HCT116 (cell line): ENCODE data around the gene TMEM182. TPM values are rescaled to one million over a fixed set of nuclear protein-coding genes. Genes with fewer than 3 reads are reported as not detected.

Source experiments
- ATAC-seq: fragments of 200-7000 bp; cut with Tn5 transposase; 2 replicates; pipeline ENCODE4 v1.9.1; 2020; ENCODE audit warnings: mild to moderate bottlenecking, moderate library complexity
- BruUV-seq: library from RNA; stranded (reverse); fragments of 400-500 nt; replicated peaks from 2 replicates; lab custom pipeline; 2021; lab: Mats Ljungman, UMichigan
- CTCF ChIA-PET: fragments of 300-600 bp; sonication (Branson Sonifier 250); formaldehyde crosslinking; loops from one replicate; lab custom pipeline; 2021; ENCODE audit warnings: antibody characterized with exemption; lab: Charles Lee
- POLR2A ChIA-PET: fragments of 300-600, 350-600 bp; sonication (Branson Sonifier 250); formaldehyde crosslinking; loops from one replicate; lab custom pipeline; 2021; ENCODE audit warnings: antibody characterized with exemption; lab: Charles Lee
- RAD21 ChIA-PET, 2 experiments: fragments of 300-600 bp; sonication (Branson Sonifier 250); formaldehyde crosslinking; loops; one replicate each; lab custom pipeline; 2023; ENCODE audit warnings: low total read pairs in 2 of 2; ENCODE audit not compliant: uncharacterized antibody in 2 of 2, unreplicated experiment in 2 of 2, low non-redundant PET in 1 of 2; lab: Charles Lee
- DNase-seq: peaks from one replicate; pipeline ENCODE4 v3.0.0-alpha.2; 2010; ENCODE audit warnings: low read depth, low spot score
- H2AFZ ChIP-seq: fragments of 200-600 bp; shearing (Covaris generic), sonication (generic); 2 replicates; pipeline ENCODE4 v1.6.1; 2017; ENCODE audit warnings: low read depth, mixed run types, mixed read lengths, antibody characterized with exemption, low read length; ENCODE audit not compliant: poor library complexity, severe bottlenecking
- H3K27ac ChIP-seq: 2 replicates; pipeline ENCODE4 v1.5.1; 2012; ENCODE audit warnings: low read depth, low read length
- H3K27me3 ChIP-seq: fragments of 200-600 bp; sonication (generic); 2 replicates; pipeline ENCODE4 v1.6.1; 2016; ENCODE audit warnings: mixed run types, low read length, mixed read lengths; ENCODE audit not compliant: insufficient read depth
- H3K36me3 ChIP-seq, 2 experiments: fragments of 200-500 bp in 1 of 2; fragments of 200-600 bp in 1 of 2; sonication (Bioruptor generic) in 1 of 2; sonication (generic) in 1 of 2; 2 replicates each; pipeline versions ENCODE4 v1.5.1 to v1.6.1; 2014 to 2016; ENCODE audit warnings: low read length in 2 of 2, inconsistent platforms in 1 of 2, mixed read lengths in 1 of 2, mixed run types in 1 of 2; ENCODE audit not compliant: insufficient read depth in 2 of 2, control insufficient read depth in 1 of 2
- H3K4me1 ChIP-seq, 2 experiments: fragments of 200-600 bp in 1 of 2; sonication (generic) in 1 of 2; 2 replicates each; pipeline versions ENCODE4 v1.5.1 to v1.6.1; 2012 to 2017; ENCODE audit warnings: low read length in 2 of 2, inconsistent platforms in 1 of 2, mild to moderate bottlenecking in 1 of 2, mixed read lengths in 1 of 2, mixed run types in 1 of 2, moderate library complexity in 1 of 2; ENCODE audit not compliant: insufficient read depth in 2 of 2, control insufficient read depth in 1 of 2
- H3K4me2 ChIP-seq: fragments of 200-600 bp; sonication (generic); 2 replicates; pipeline ENCODE4 v1.6.1; 2017; ENCODE audit warnings: mixed run types, low read length, mixed read lengths
- H3K4me3 ChIP-seq, 2 experiments: fragments of 200-600 bp in 1 of 2; sonication (generic) in 1 of 2; replicated peaks in 1 of 2; 2 replicates each; pipeline ENCODE4 v1.5.1; 2011 to 2016; ENCODE audit warnings: low read length in 2 of 2, control low read depth in 1 of 2, low read depth in 1 of 2, mild to moderate bottlenecking in 1 of 2, mixed read lengths in 1 of 2, mixed run types in 1 of 2
- H3K79me2 ChIP-seq: fragments of 200-600 bp; sonication (generic); 2 replicates; pipeline ENCODE4 v1.6.1; 2017; ENCODE audit warnings: mild to moderate bottlenecking, mixed run types, low read length, moderate library complexity, mixed read lengths; ENCODE audit not compliant: insufficient read depth
- H3K9ac ChIP-seq: fragments of 200-600 bp; sonication (generic); 2 replicates; pipeline ENCODE4 v1.6.1; 2016; ENCODE audit warnings: low read length, mixed read lengths
- H3K9me2 ChIP-seq: fragments of 200-600 bp; sonication (generic), shearing (Covaris generic); 2 replicates; pipeline ENCODE4 v1.6.1; 2017; ENCODE audit warnings: mixed run types, mild to moderate bottlenecking, moderate library complexity; ENCODE audit not compliant: insufficient read depth
- H3K9me3 ChIP-seq, 2 experiments: fragments of 200-500 bp in 1 of 2; fragments of 200-600 bp in 1 of 2; sonication (Bioruptor generic) in 1 of 2; sonication (generic) in 1 of 2; 2 replicates each; pipeline ENCODE4 v1.6.1; 2014 to 2017; ENCODE audit warnings: low read length in 2 of 2, mixed read lengths in 2 of 2, inconsistent platforms in 1 of 2, low read depth in 1 of 2, mild to moderate bottlenecking in 1 of 2, mixed run types in 1 of 2, moderate library complexity in 1 of 2; ENCODE audit not compliant: control insufficient read depth in 1 of 2, insufficient read depth in 1 of 2
- H4K20me1 ChIP-seq: fragments of 200-600 bp; sonication (generic), shearing (Covaris generic); 2 replicates; pipeline ENCODE4 v1.6.1; 2017; ENCODE audit warnings: mixed run types, mild to moderate bottlenecking, moderate library complexity; ENCODE audit not compliant: insufficient read depth
- CBX3 ChIP-seq: IDR thresholded peaks from 2 replicates; pipeline ENCODE4 v1.6.1; 2012; ENCODE audit warnings: low read depth
- CTCF ChIP-seq, 3 experiments: fragments of 200-600 bp in 1 of 3; sonication (generic) in 1 of 3; IDR thresholded peaks in 2 of 3; conservative IDR thresholded peaks in 1 of 3; 2 replicates each; pipeline ENCODE4 v1.5.1; 2012 to 2017; ENCODE audit warnings: low read depth in 2 of 3, low read length in 2 of 3, antibody characterized with exemption in 1 of 3, borderline replicate concordance in 1 of 3, control low read depth in 1 of 3, mild to moderate bottlenecking in 1 of 3, mixed read lengths in 1 of 3, mixed run types in 1 of 3, moderate library complexity in 1 of 3; ENCODE audit not compliant: insufficient read depth in 1 of 3
- EGR1 ChIP-seq: IDR thresholded peaks from 2 replicates; pipeline ENCODE4 v1.6.1; 2012; ENCODE audit warnings: low read depth
- ELF1 ChIP-seq: IDR thresholded peaks from 2 replicates; pipeline ENCODE4 v1.6.1; 2012; ENCODE audit warnings: low read depth, borderline replicate concordance
- POLR2A ChIP-seq: IDR thresholded peaks from 2 replicates; pipeline ENCODE4 v1.7.0; 2011; ENCODE audit warnings: borderline replicate concordance; ENCODE audit not compliant: insufficient read depth, insufficient read length; ENCODE audit errors: extremely low read depth
- RAD21 ChIP-seq: IDR thresholded peaks from 2 replicates; pipeline ENCODE4 v1.6.1; 2012; ENCODE audit warnings: low read depth, mild to moderate bottlenecking
- SIN3A ChIP-seq: IDR thresholded peaks from 2 replicates; pipeline ENCODE4 v1.6.1; 2012; ENCODE audit warnings: low read depth
- ZFX ChIP-seq: fragments of 450-650 bp; IDR thresholded peaks from 2 replicates; pipeline ENCODE4 v1.6.1; 2017
- ZNF274 ChIP-seq: fragments of 200-500 bp; sonication (Bioruptor generic); IDR thresholded peaks from 2 replicates; pipeline ENCODE4 v1.6.1; 2014; ENCODE audit warnings: mild to moderate bottlenecking, low read depth, low read length, inconsistent platforms
- intact Hi-C: fragments of 100-400 bp; cut with micrococcal nuclease; formaldehyde crosslinking; loops from 2 replicates; pipeline ENCODE4 v1.10.0; 2022
- total RNA-seq: library from RNA; stranded (reverse); gene quantifications from one replicate; pipeline ENCODE4 v1.2.1, GENCODE V29; 2021; ENCODE audit not compliant: unreplicated experiment

The TMEM182 gene
- total RNA-seq, 1 experiment from 2014 or later, result 8.4 TPM

- no peak overlapping the region for H3K27ac ChIP-seq
- no peaks in the 10 kb centered on the region for H3K9me3 ChIP-seq
- H4K20me1 ChIP-seq, result no peaks in the 10 kb centered on the region
- H3K4me2 ChIP-seq, result no peak overlapping the region
- intact Hi-C loops, result no loop called here
- TF ChIP-seq RAD21 (no peak), EGR1 (no peak), SIN3A (no peak), ELF1 (no peak), CTCF (IDR thresholded peaks at IDR 0.05 in 2 of 3, conservative IDR thresholded peaks at IDR 0.05 in 1 of 3; ENCODE audit: borderline replicate concordance in 1 of 3, insufficient read depth in 1 of 3, low read depth in 2 of 3, low read length in 2 of 3) (no peak)
- no peaks in the 10 kb centered on the region for H3K79me2 ChIP-seq
- ATAC-seq (no peak), DNase-seq (no peak)
- H3K4me1 ChIP-seq, result no peaks in the 10 kb centered on the region
- ChIA-PET CTCF (no interaction called here), RAD21 (no interaction called here), POLR2A (no interaction called here)
- no peaks in the 10 kb centered on the region for H3K27me3 ChIP-seq
- no TSS peak for BruUV-seq
- H3K9me2 ChIP-seq, result no peaks in the 10 kb centered on the region
- no peak overlapping the region for H3K9ac ChIP-seq
- H3K36me3 ChIP-seq, result no peaks in the 10 kb centered on the region
- no peak overlapping the region for H3K4me3 ChIP-seq
- H2AFZ ChIP-seq, result no peak overlapping the region
Observed at GRCh38 chr2:102837626-102838198, 75.9 kb downstream of the TMEM182 start.

GRCh38 chr2:102839668-102840388 lies 78.0 kb downstream of the TMEM182 start:
- H3K4me1 ChIP-seq, result no peaks in the 10 kb centered on the region
- no peaks in the 10 kb centered on the region for H4K20me1 ChIP-seq
- no peaks in the 10 kb centered on the region for H3K9me2 ChIP-seq
- ChIA-PET RAD21 (no interaction called here), POLR2A (no interaction called here), CTCF (interaction anchor here (0.6 to 1.3 kb wide), 9 partner anchors 8 to 322 kb away, joined by 3 to 6 read pairs (median 3); no protein-coding TSS in a partner anchor)
- H3K27ac ChIP-seq, result no peak overlapping the region
- no peaks in the 10 kb centered on the region for H3K27me3 ChIP-seq
- TF ChIP-seq CTCF (IDR thresholded peaks at IDR 0.05 in 2 of 3, conservative IDR thresholded peaks at IDR 0.05 in 1 of 3; ENCODE audit: borderline replicate concordance in 1 of 3, insufficient read depth in 1 of 3, low read depth in 2 of 3, low read length in 2 of 3) (peak; percentile 31 to 92 (median 67); a peak in 5 of 6 replicates), ZNF274 (no peak), POLR2A (no peak), ZFX (no peak), CBX3 (no peak), EGR1 (no peak), RAD21 (peak; percentile 52)
- H3K36me3 ChIP-seq, result no peaks in the 10 kb centered on the region
- DNase-seq (peak; percentile 22), ATAC-seq (peak; percentile 53)
- no peaks in the 10 kb centered on the region for H3K79me2 ChIP-seq
- no peak overlapping the region for H3K4me3 ChIP-seq
- intact Hi-C loops, result no loop called here
- no TSS peak for BruUV-seq
- H2AFZ ChIP-seq, result no peak overlapping the region
- H3K4me2 ChIP-seq, result no peak overlapping the region
- H3K9ac ChIP-seq, result no peak overlapping the region
- no peaks in the 10 kb centered on the region for H3K9me3 ChIP-seq
